ENCODE data around the gene CSGALNACT2.

The CSGALNACT2 gene

DNA sequence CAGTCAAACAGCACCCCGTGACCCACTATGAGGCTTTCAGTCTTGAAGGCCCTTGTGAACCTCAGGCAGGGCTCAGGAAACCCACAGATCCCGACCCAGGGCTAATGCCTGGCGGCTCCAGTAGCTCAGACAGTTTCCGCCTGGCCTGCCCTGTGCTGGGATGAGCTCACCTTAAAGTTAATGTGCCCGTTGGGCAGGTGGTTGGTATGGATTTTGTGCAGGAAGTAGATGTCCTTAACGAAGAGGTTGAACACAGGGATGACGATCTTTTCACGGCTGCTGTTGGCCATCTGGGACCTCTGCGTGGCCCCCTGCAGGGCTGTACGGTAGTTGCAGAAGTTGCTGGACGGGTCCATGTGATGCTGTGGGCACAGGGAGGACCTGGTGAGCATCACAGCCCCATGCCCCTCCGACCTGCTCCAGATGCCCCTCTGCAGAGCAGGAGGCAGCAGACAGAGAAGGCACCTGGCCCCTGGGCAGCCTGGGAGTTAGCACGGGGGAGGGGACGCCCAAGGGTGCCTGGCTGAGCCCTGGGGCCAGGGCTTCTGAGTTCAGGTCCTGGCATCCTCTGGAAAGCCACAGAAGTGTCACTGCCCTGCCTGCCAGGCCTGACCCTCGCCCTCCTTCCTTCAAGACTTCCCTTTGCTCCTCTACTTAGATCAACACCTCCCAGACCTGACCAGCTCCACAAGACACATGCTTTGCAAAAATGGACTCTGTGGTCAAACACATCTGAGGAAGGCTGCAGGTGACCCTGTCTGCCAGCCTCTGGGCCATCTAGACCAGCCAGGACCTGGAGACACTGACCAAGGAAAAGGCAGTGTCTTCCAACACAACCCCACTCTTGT is 59.8 kb downstream of the CSGALNACT2 start:
- no peak overlapping the region for H3K9ac ChIP-seq
- H4K20me1 ChIP-seq = no peaks in the 10 kb centered on the region
- TF ChIP-seq Cebpa-rat (IDR thresholded peaks at IDR 0.05) = no peak
- H3K27me3 ChIP-seq = no peaks in the 10 kb centered on the region
- peaks cover 19% of the 10 kb centered on the region for H3K4me1 ChIP-seq
- peaks cover 8% of the 10 kb centered on the region; the same call in 1 of the 2 replicates for H3K36me3 ChIP-seq
- H3K4me2 ChIP-seq = no peak overlapping the region
- no peak overlapping the region for H3K4me3 ChIP-seq
- no peak overlapping the region for H3K27ac ChIP-seq
- H3K9me3 ChIP-seq = no peaks in the 10 kb centered on the region

DNA sequence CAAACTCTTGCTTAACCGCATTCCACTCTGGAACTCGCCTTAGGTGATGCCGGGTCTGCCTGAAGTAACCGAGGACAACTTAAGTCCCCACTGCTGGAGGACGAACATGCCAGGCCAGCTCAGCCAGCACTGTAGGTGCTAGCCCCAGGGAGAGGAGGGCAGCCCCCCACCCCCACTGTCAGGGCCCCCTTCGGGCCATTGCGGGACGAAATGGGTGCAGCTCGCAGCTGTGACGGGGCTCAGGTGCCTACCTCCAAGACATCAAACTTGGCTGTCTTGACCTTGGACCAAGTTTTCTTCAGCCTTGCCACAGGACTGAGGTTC is 60.4 kb downstream of the CSGALNACT2 start:
- no peak for TF ChIP-seq Cebpa-rat (IDR thresholded peaks at IDR 0.05)
- no peaks in the 10 kb centered on the region for H3K9me3 ChIP-seq
- H3K4me3 ChIP-seq = no peak overlapping the region
- peaks cover 8% of the 10 kb centered on the region; the same call in 1 of the 2 replicates for H3K36me3 ChIP-seq
- no peaks in the 10 kb centered on the region for H3K27me3 ChIP-seq
- no peak overlapping the region for H3K4me2 ChIP-seq
- no peak overlapping the region for H3K9ac ChIP-seq
- H4K20me1 ChIP-seq = no peaks in the 10 kb centered on the region
- H3K4me1 ChIP-seq = peaks cover 19% of the 10 kb centered on the region
- no peak overlapping the region for H3K27ac ChIP-seq

DNA sequence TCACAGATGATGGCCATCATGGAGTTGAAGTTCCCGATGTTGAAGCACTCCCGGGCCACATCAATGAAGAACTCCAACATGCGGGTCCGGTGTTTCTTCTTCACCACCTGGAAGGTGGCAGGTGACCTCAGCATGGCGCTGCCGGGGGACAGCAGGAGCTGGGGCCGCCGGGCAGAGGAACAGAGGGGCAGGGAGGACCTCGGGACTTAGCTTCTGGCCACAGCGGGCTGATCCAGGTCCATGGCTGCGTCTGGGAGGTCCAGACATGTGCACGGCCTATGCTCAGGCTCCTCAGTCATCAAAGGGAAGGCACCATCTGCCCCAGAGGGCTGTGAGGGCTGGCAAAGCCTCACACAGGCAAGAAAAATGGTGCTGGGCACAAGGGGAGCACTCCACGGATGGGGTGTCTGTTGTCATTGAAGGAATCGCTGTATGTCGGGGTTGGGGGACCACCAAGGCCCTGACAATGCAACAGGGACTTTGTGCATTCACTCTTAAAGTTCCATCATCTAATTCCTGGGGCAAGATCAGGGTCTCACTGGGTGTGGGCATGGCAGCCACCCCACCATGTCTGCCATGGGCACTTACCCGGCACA is 60.9 kb downstream of the CSGALNACT2 start:
- H3K36me3 ChIP-seq = peaks cover 8% of the 10 kb centered on the region; the same call in 1 of the 2 replicates
- no peak overlapping the region for H3K4me3 ChIP-seq
- no peak overlapping the region for H3K4me2 ChIP-seq
- no peak overlapping the region for H3K9ac ChIP-seq
- H4K20me1 ChIP-seq = no peaks in the 10 kb centered on the region
- H3K27me3 ChIP-seq = no peaks in the 10 kb centered on the region
- no peak overlapping the region for H3K27ac ChIP-seq
- H3K4me1 ChIP-seq = peaks cover 19% of the 10 kb centered on the region
- no peaks in the 10 kb centered on the region for H3K9me3 ChIP-seq
- no peak for TF ChIP-seq Cebpa-rat (IDR thresholded peaks at IDR 0.05)

DNA sequence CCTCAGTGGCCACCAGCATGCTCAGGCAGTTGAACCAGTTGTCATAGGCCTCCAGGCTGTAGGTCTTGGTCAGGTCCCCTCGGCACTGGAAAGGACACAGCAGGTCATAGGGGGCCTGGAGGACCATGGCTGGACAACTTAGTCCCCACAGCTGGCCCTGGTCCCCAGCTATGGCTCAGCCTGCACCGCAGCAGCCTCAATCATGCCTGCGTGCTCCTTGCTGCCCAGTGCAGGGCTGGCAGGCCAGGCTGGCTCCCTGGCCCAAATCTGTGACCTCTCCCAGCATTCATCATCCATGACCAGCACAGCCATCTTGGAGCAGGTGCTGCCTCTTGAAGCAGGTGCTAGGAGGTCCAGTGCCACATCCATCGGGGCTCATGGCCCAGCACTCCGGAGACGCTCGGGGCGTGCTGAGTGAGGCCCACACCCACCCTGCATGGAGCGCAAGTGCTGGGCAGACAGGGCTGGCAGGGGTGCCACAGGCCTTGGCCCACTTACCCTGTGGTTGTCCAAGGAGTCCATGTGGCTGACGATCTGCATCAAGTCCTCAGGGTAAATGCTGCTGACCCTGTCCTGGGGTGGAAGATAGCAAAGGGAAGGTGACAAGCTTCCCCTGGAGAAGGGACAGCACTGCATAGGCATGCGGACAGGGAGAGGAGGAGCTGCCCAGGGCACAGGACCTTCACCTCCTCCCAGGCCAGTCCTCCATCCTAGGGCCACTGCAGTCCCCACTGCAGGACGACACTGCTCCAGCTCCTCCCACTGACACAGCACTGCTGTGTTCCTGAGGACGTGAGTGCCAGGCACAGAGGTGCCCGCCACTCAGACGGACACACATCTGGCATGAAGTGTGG is 61.7 kb downstream of the CSGALNACT2 start:
- Histone ChIP-seq H3K4me1 (peaks cover 25% of the 10 kb centered on the region), H3K4me3 (no peak overlapping the region), H3K9ac (no peak overlapping the region), H3K9me3 (no peaks in the 10 kb centered on the region), H3K27ac (no peak overlapping the region), H3K27me3 (no peaks in the 10 kb centered on the region), H3K4me2 (no peak overlapping the region), H3K36me3 (peaks cover 8% of the 10 kb centered on the region; the same call in 1 of the 2 replicates), H4K20me1 (no peaks in the 10 kb centered on the region)
- TF ChIP-seq Cebpa-rat (IDR thresholded peaks at IDR 0.05) = no peak

DNA sequence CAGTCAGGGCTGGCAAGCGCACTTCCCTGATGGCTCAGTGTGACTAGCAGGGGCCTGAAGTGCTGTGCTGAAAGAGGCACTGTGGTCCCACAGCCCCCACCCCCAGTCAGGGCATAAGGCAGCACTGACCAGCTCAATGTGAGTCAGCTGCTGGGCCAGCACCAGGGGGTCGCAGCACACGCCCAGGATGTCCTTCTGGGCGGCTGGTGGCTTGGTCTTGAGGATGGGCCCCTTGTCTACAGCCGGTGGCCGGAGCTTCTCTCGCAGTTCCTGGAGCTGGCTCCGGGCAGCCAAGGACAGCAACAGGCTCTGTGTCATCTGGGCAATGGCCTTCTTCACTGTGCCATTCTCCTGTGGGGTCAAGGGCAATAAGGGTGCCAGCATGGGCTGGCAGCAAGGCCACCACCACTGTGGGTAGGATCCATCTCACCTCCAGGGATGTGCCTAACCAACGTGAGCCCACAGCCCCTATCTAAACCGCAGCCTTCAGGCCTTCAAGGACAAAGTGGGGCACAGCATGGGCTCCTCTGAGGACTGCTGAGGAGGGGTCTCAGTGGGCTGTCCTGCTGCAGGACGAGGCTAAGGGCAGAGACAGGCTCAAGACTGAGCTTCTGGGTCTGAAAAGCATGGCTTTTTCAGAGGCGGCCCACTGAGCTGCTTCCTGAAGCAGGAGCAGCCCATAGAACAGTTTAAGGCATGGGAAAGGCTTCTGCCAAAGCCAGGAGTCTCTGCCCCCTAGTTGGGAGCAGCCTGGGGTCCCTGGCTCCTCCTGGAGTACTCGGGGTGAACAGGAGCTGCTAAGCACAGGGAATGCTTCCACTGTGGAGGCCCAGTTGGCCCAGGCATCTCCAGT is 62.5 kb downstream of the CSGALNACT2 start:
- H3K9ac ChIP-seq = no peak overlapping the region
- H3K9me3 ChIP-seq = no peaks in the 10 kb centered on the region
- TF ChIP-seq Cebpa-rat (IDR thresholded peaks at IDR 0.05) = no peak
- H3K4me3 ChIP-seq = no peak overlapping the region
- no peaks in the 10 kb centered on the region for H4K20me1 ChIP-seq
- no peaks in the 10 kb centered on the region for H3K27me3 ChIP-seq
- H3K4me2 ChIP-seq = no peak overlapping the region
- H3K4me1 ChIP-seq = peaks cover 27% of the 10 kb centered on the region
- H3K27ac ChIP-seq = no peak overlapping the region
- H3K36me3 ChIP-seq = peaks cover 8% of the 10 kb centered on the region; the same call in 1 of the 2 replicates

DNA sequence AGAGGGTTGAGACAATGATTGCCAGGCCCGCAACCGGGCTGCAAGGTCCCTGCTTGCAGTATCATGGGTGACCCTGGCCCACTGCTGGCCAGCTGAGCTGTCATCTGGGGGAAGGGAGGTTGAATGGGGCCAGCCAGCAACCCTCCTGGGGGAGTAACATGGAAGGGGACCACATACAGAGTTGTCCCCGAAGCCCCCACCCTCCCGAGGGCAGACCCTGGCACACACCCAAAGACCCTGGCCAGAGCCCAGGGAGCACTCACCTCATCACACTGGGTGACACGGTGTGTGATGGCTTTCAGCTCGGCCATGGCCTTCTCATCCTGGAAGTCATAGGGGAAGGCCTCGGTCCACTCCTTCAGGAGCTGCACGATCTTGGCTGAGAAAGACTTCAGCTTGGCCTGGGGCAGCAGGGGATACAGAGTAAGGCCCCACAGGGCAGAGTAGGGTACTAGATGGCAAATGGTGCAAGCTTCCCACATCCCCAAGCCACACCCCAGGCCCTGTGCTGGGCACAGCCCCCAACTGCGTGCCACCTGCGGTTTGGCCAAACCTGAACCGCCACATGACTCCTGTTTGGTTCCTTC is 63.4 kb downstream of the CSGALNACT2 start:
- peak overlapping the region; percentile 65; the same call in 1 of the 2 replicates for H3K4me3 ChIP-seq
- no peaks in the 10 kb centered on the region for H3K27me3 ChIP-seq
- peaks cover 8% of the 10 kb centered on the region; the same call in 1 of the 2 replicates for H3K36me3 ChIP-seq
- H3K4me1 ChIP-seq = peaks cover 24% of the 10 kb centered on the region
- H4K20me1 ChIP-seq = no peaks in the 10 kb centered on the region
- peak overlapping the region; percentile 98 for H3K4me2 ChIP-seq
- TF ChIP-seq Cebpa-rat (IDR thresholded peaks at IDR 0.05) = no peak
- 0 out of 2 replicates have a peak overlapping the region, but pooled peaks have one; percentile 23 for H3K9ac ChIP-seq
- no peak overlapping the region for H3K27ac ChIP-seq
- no peaks in the 10 kb centered on the region for H3K9me3 ChIP-seq

DNA sequence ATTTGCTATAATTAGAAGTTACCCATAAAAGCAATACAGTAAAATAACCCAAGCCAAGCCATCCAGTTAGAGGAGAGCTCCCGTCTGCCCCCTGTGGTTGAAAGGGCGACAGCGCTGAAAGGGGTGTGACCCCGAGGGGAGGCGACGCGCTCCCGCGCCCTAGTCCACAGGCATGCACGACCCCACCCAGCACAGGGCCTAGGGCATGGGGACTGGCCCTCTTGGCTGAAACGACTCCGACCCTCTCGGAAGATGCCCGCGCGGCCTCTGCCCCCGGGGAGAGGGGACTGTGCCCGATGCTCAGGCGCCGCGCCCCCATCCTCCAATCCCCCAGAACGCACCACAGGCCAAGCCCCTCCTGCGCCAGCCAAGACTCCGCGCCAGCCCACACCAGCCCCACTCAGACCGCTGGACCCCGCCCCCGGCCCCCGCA is 64.0 kb downstream of the CSGALNACT2 start:
- peak overlapping the region; percentile 98 for H3K4me2 ChIP-seq
- H3K9me3 ChIP-seq = no peaks in the 10 kb centered on the region
- no peaks in the 10 kb centered on the region for H3K27me3 ChIP-seq
- peaks cover 8% of the 10 kb centered on the region; the same call in 1 of the 2 replicates for H3K36me3 ChIP-seq
- no peak overlapping the region for H3K27ac ChIP-seq
- no peak for TF ChIP-seq Cebpa-rat (IDR thresholded peaks at IDR 0.05)
- H3K9ac ChIP-seq = peak overlapping the region; percentile 23; the same call in 1 of the 2 replicates
- H3K4me3 ChIP-seq = peak overlapping the region; percentile 65
- no peaks in the 10 kb centered on the region for H4K20me1 ChIP-seq
- peaks cover 28% of the 10 kb centered on the region for H3K4me1 ChIP-seq

DNA sequence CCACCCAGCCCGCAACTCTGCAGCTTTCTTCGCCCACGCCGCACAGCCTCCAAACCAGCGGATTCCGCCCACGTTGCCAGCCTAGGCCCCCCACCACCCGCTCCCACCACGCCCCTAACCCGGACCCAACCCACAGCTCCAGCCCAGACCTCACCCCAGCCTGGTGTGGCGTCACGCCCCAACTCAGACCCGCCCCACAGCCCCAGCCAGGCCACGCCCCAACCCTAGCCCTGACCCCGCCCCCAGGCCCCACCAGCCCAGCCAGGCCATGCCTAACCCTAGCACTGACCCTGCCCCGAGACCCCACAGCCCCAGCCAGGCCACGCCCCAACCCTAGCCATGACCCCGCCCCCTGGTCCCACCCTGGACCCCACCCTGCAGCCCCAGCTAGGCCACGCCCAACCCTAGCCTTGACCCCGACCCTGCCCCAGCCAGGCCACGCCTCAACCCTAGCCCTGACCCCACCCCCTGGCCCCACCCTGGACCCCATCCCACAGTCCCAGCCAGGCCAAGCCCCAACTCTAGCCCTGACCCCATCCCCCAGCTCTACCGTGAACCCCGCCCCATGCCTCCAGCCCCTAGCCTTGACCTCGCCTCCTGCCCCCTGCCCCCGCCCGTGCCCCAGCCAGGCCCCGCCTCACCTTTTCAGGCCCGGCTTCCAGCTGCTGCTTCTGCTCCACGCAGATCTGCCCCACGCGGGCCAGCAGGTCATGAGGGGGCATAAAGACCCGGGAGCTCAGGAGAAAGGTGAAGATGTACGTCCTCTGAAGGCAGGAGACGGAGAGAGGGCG is 64.6 kb downstream of the CSGALNACT2 start:
- Histone ChIP-seq H3K4me3 (peak overlapping the region; percentile 65), H3K4me2 (peak overlapping the region; percentile 98), H3K9ac (no peak overlapping the region), H3K27ac (no peak overlapping the region), H3K9me3 (no peaks in the 10 kb centered on the region), H3K4me1 (peaks cover 28% of the 10 kb centered on the region), H3K36me3 (peaks cover 8% of the 10 kb centered on the region; the same call in 1 of the 2 replicates), H4K20me1 (no peaks in the 10 kb centered on the region), H3K27me3 (no peaks in the 10 kb centered on the region)
- no peak for TF ChIP-seq Cebpa-rat (IDR thresholded peaks at IDR 0.05)

Data from BLaER1 (cell line).